ENCODE results near the gene RALB. TPM values are rescaled to one million over a fixed set of nuclear protein-coding genes. Genes with fewer than 3 reads are reported as not detected.
A peak's percentile ranks its signal among the peaks of the same experiment; 100 is the strongest.

Gene RALB
- total RNA-seq, 4 donors from 2014 or later = 35.5 to 56.6 (median 53.4) TPM

- Histone ChIP-seq H3K4me1 (peaks cover 0 to 15% (median 0%) of the 10 kb centered on the region in 3 donors), H3K27ac (no peak overlapping the region), H3K4me3 (no peak overlapping the region), H3K9me3 (no peaks in the 10 kb centered on the region), H3K36me3 (no peaks in the 10 kb centered on the region), H3K27me3 (no peaks in the 10 kb centered on the region)
- no peak for TF ChIP-seq POLR2AphosphoS5 (IDR thresholded peaks at IDR 0.05)
- no peak for TF ChIP-seq EP300 (IDR thresholded peaks at IDR 0.05)
- no peak for TF ChIP-seq CTCF (IDR thresholded peaks at IDR 0.05)
- no peak for TF ChIP-seq POLR2A (IDR thresholded peaks at IDR 0.05)
- no peak for ATAC-seq
- WGBS, 2 donors (ENCODE audit: low coverage in 1 of 2) = 54 to 65% methylated on average over 5 to 12 of the region's 20 CpGs
These were observed 5.9 kb upstream of the RALB start for GRCh38 chr2:120246546-120247300.

GRCh38 chr2:120247851-120248250 is 4.8 kb upstream of the RALB start:
- H3K27me3 ChIP-seq = no peaks in the 10 kb centered on the region
- no peak overlapping the region for H3K4me3 ChIP-seq
- no peak for ATAC-seq
- H3K27ac ChIP-seq = no peak overlapping the region
- no peaks in the 10 kb centered on the region for H3K36me3 ChIP-seq
- no peak for TF ChIP-seq CTCF (IDR thresholded peaks at IDR 0.05)
- TF ChIP-seq POLR2AphosphoS5 (IDR thresholded peaks at IDR 0.05) = no peak
- no peak for TF ChIP-seq POLR2A (IDR thresholded peaks at IDR 0.05)
- TF ChIP-seq EP300 (IDR thresholded peaks at IDR 0.05) = no peak
- WGBS, 2 donors (ENCODE audit: low coverage in 1 of 2) = 69 to 93% methylated on average over 3 of the region's 6 CpGs
- H3K9me3 ChIP-seq = no peaks in the 10 kb centered on the region
- peaks cover 0 to 20% (median 0%) of the 10 kb centered on the region in 3 donors for H3K4me1 ChIP-seq

- no peak overlapping the region for H3K4me3 ChIP-seq
- H3K27me3 ChIP-seq = no peaks in the 10 kb centered on the region
- WGBS, 2 donors (ENCODE audit: low coverage in 1 of 2) = 78% methylated on average over 3 of the region's 4 CpGs; no CpG with 5 or more reads in 1 of the 2 donors
- TF ChIP-seq POLR2A (IDR thresholded peaks at IDR 0.05) (no peak), CTCF (IDR thresholded peaks at IDR 0.05) (no peak)
- no peak for ATAC-seq
- no peaks in the 10 kb centered on the region for H3K9me3 ChIP-seq
- no peaks in the 10 kb centered on the region for H3K36me3 ChIP-seq
- H3K27ac ChIP-seq = no peak overlapping the region
- peaks cover 0 to 34% (median 7%) of the 10 kb centered on the region in 3 donors for H3K4me1 ChIP-seq
These were observed 2.0 kb upstream of the RALB start for GRCh38 chr2:120250640-120251039.

GRCh38 chr2:120251078-120251477 is 1.6 kb upstream of the RALB start:
- no peaks in the 10 kb centered on the region for H3K27me3 ChIP-seq
- 63% methylated on average over 2 of the region's 3 CpGs; no CpG with 5 or more reads in 1 of the 2 donors for WGBS, 2 donors (ENCODE audit: low coverage in 1 of 2)
- no peak overlapping the region for H3K4me3 ChIP-seq
- ATAC-seq = no peak
- no peaks in the 10 kb centered on the region for H3K36me3 ChIP-seq
- H3K9me3 ChIP-seq = no peaks in the 10 kb centered on the region
- H3K4me1 ChIP-seq = peaks cover 0 to 34% (median 7%) of the 10 kb centered on the region in 3 donors
- TF ChIP-seq POLR2A (IDR thresholded peaks at IDR 0.05) (no peak), EP300 (IDR thresholded peaks at IDR 0.05) (no peak), CTCF (IDR thresholded peaks at IDR 0.05) (no peak), POLR2AphosphoS5 (IDR thresholded peaks at IDR 0.05) (no peak)
- no peak overlapping the region for H3K27ac ChIP-seq

GRCh38 chr2:120251880-120252224 is 800 bp upstream of the RALB start:
- Histone ChIP-seq H3K27me3 (no peaks in the 10 kb centered on the region), H3K4me1 (peaks cover 0 to 42% (median 7%) of the 10 kb centered on the region in 3 donors), H3K9me3 (no peaks in the 10 kb centered on the region), H3K36me3 (no peaks in the 10 kb centered on the region), H3K4me3 (peak overlapping the region; percentile 57 to 100), H3K27ac (peak overlapping the region; percentile 4 to 98 (median 80))
- no peak for ATAC-seq
- 21 to 29% methylated on average over 6 of the region's 6 CpGs for WGBS, 2 donors (ENCODE audit: low coverage in 1 of 2)
- TF ChIP-seq POLR2A (IDR thresholded peaks at IDR 0.05) (no peak), CTCF (IDR thresholded peaks at IDR 0.05) (no peak), POLR2AphosphoS5 (IDR thresholded peaks at IDR 0.05) (no peak), EP300 (IDR thresholded peaks at IDR 0.05) (no peak)
